Endodermal cell (in vitro differentiated cells): Measurements from ENCODE around the gene RFTN1. TPM values are rescaled to one million over a fixed set of nuclear protein-coding genes. Genes with fewer than 3 reads are reported as not detected.
A peak's percentile ranks its signal among the peaks of the same experiment; 100 is the strongest.

Experiments
- DNase-seq: peaks from one replicate; pipeline ENCODE4 v3.0.0-alpha.2; 2017
- H3K27ac ChIP-seq: 2 replicates; pipeline ENCODE4 v1.5.1; 2013; ENCODE audit warnings: mild to moderate bottlenecking, low read depth, low read length, moderate library complexity
- H3K27me3 ChIP-seq: 2 replicates; pipeline ENCODE4 v1.6.1; 2013; ENCODE audit warnings: mild to moderate bottlenecking, low read length, moderate library complexity; ENCODE audit not compliant: insufficient read depth, control insufficient read depth, poor library complexity, severe bottlenecking
- H3K36me3 ChIP-seq: 2 replicates; pipeline ENCODE4 v1.7.0; 2013; ENCODE audit warnings: mild to moderate bottlenecking, low read length, moderate library complexity; ENCODE audit not compliant: control insufficient read depth, insufficient read depth
- H3K4me1 ChIP-seq: one replicate; pipeline ENCODE4 v1.7.0; 2013; ENCODE audit warnings: low read length; ENCODE audit not compliant: control insufficient read depth, insufficient read depth
- H3K4me3 ChIP-seq: 2 replicates; pipeline ENCODE4 v1.5.1; 2013; ENCODE audit warnings: mild to moderate bottlenecking, low read length, moderate library complexity
- H3K9ac ChIP-seq: 2 replicates; pipeline ENCODE4 v1.6.1; 2013; ENCODE audit warnings: mild to moderate bottlenecking, low read length, moderate library complexity; ENCODE audit not compliant: poor library complexity, severe bottlenecking; ENCODE audit errors: extremely low read depth
- H3K9me3 ChIP-seq: 2 replicates; pipeline ENCODE4 v1.6.1; 2013; ENCODE audit warnings: mild to moderate bottlenecking, low read length, moderate library complexity; ENCODE audit not compliant: control insufficient read depth
- H3K27ac Mint-ChIP-seq: 2 replicates; pipeline ENCODE4 v1.8.0; 2020; ENCODE audit warnings: mixed read lengths
- H3K27me3 Mint-ChIP-seq: 2 replicates; pipeline ENCODE4 v1.8.0; 2021; ENCODE audit warnings: mild to moderate bottlenecking, mixed read lengths; ENCODE audit not compliant: insufficient read depth
- H3K36me3 Mint-ChIP-seq: 2 replicates; pipeline ENCODE4 v1.8.0; 2020; ENCODE audit warnings: low read depth, mixed read lengths
- H3K4me1 Mint-ChIP-seq: 2 replicates; pipeline ENCODE4 v1.8.0; 2020; ENCODE audit warnings: mixed read lengths
- H3K4me3 Mint-ChIP-seq: 2 replicates; pipeline ENCODE4 v1.8.0; 2020; ENCODE audit warnings: mild to moderate bottlenecking, moderate library complexity, mixed read lengths
- H3K9me3 Mint-ChIP-seq: 2 replicates; pipeline ENCODE4 v1.8.0; 2020; ENCODE audit warnings: mild to moderate bottlenecking, mixed read lengths
- CTCF ChIP-seq: fragments of 200-600 bp; sonication (generic); conservative IDR thresholded peaks from 2 replicates; pipeline ENCODE4 v1.5.0; 2021; ENCODE audit warnings: antibody characterized with exemption, mild to moderate bottlenecking
- WGBS, 2 experiments: methylation state at CpG; one replicate each; pipeline versions ENCODE4 v1.1.5 to v1.1.7; 2013; ENCODE audit warnings: missing lambda C conversion rate in 2 of 2, mixed read lengths in 1 of 2; ENCODE audit not compliant: insufficient coverage in 1 of 2, insufficient read length in 1 of 2; 5-methylcytosine and 5-hydroxymethylcytosine counted together
- total RNA-seq, 2 donors: library from RNA; stranded (reverse); fragmentation: NEBNext Ultra II Directional in 1 of 2; extraction: Animal tissue kit (Norgen Biotek cat#: 25700) in 1 of 2; gene quantifications; 2 replicates in 1 of 2; 3 replicates in 1 of 2; pipeline ENCODE4 v1.2.1, GENCODE V29; 2021

The RFTN1 gene
- total RNA-seq, 2 donors from 2014 or later, result 0.80 to 1.1 TPM

GRCh38 chr3:16337856-16338540 lies 175.5 kb downstream of the RFTN1 start:
- 93 to 97% methylated on average over 14 to 15 of the region's 15 CpGs for WGBS, 2 experiments
- Mint-ChIP-seq H3K4me3 (no peak overlapping the region), H3K9me3 (peaks cover 8% of the 10 kb centered on the region), H3K27ac (no peak overlapping the region), H3K36me3 (peaks cover 27% of the 10 kb centered on the region), H3K27me3 (no peaks in the 10 kb centered on the region), H3K4me1 (no peaks in the 10 kb centered on the region)
- no peak for TF ChIP-seq CTCF
- no peak overlapping the region for H3K27ac ChIP-seq
- H3K27me3 ChIP-seq, result no peaks in the 10 kb centered on the region
- H3K9ac ChIP-seq, result no peak overlapping the region
- H3K36me3 ChIP-seq, result no peaks in the 10 kb centered on the region
- no peak overlapping the region for H3K4me3 ChIP-seq
- peak; percentile 32 for DNase-seq
- H3K9me3 ChIP-seq, result peaks cover 7% of the 10 kb centered on the region
- H3K4me1 ChIP-seq, result no peaks in the 10 kb centered on the region

DNA sequence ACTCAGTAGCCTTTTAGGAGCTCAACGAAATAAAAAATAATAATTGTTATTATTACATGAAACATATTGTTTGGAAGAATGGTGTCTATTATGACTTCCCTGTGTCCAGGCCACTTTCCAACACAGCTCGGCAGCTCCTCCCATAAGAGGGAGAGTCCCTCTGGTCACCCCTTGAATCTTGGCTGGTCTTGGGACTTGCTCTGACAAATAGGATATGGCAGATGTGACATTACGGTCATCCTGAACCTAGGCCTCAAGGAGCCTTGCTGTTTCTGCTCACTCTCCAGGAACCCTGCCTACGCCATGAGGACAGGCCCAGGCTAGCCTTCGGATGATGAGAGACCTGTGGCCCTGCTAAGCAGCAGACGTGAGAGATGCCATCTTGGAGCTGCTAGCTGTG lies 176.7 kb downstream of the RFTN1 start:
- 86 to 97% methylated on average over 4 to 5 of the region's 6 CpGs for WGBS, 2 experiments

GRCh38 chr3:16335772-16336645 lies 177.5 kb downstream of the RFTN1 start:
- Mint-ChIP-seq H3K4me1 (no peaks in the 10 kb centered on the region), H3K4me3 (no peak overlapping the region), H3K27ac (no peak overlapping the region), H3K9me3 (peaks cover 21% of the 10 kb centered on the region), H3K36me3 (peaks cover 45% of the 10 kb centered on the region), H3K27me3 (no peaks in the 10 kb centered on the region)
- Histone ChIP-seq H3K4me1 (no peaks in the 10 kb centered on the region), H3K4me3 (no peak overlapping the region), H3K27me3 (no peaks in the 10 kb centered on the region), H3K9me3 (peaks cover 19% of the 10 kb centered on the region), H3K36me3 (no peaks in the 10 kb centered on the region), H3K27ac (peak overlapping the region; percentile 34), H3K9ac (no peak overlapping the region)
- peak; percentile 24 for DNase-seq
- WGBS, 2 experiments, result 75 to 88% methylated on average over 6 to 14 of the region's 14 CpGs
- TF ChIP-seq CTCF, result no peak

More for the DNA sequence above, 176.7 kb downstream of the RFTN1 start:
- Histone ChIP-seq H3K27ac (no peak overlapping the region), H3K4me1 (no peaks in the 10 kb centered on the region), H3K36me3 (no peaks in the 10 kb centered on the region), H3K4me3 (no peak overlapping the region), H3K9me3 (peaks cover 10% of the 10 kb centered on the region), H3K27me3 (no peaks in the 10 kb centered on the region), H3K9ac (no peak overlapping the region)
- H3K9me3 Mint-ChIP-seq, result peaks cover 13% of the 10 kb centered on the region
- H3K4me1 Mint-ChIP-seq, result no peaks in the 10 kb centered on the region
- TF ChIP-seq CTCF, result no peak
- H3K27ac Mint-ChIP-seq, result no peak overlapping the region
- DNase-seq, result peak; percentile 25
- H3K36me3 Mint-ChIP-seq, result peaks cover 38% of the 10 kb centered on the region
- no peaks in the 10 kb centered on the region for H3K27me3 Mint-ChIP-seq
- no peak overlapping the region for H3K4me3 Mint-ChIP-seq
